ENCODE results near the gene VIT.

DNA sequence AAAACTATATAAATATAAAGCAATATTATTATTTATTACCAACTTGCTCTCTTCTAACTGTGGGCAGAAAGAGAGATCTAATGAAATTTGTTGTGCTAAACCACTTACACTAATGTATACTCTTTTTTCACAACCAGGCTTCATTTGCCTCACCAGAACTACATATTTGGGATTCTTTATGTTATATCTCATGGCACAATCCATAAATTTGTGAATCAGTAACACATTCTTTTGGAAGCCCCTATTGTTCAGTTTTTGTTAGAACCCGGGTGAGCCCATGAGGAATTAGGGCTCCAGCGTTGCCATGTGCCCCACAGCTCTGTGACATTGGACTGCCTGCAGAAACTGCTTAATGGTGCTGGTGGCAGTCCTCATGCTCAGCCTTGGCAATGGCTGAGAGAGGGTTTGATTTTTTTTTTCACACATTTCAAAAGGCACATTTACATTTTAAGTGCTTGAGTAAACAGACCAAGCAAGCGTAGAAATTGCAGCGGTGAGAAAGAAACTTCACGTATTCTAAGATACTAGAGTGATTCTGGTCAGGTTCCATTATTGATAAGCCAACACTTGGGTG is 15.3 kb downstream of the VIT start:
- no peak for TF ChIP-seq CTCF (IDR thresholded peaks at IDR 0.05)
- no peak for TF ChIP-seq POLR2AphosphoS5 (IDR thresholded peaks at IDR 0.05; ENCODE audit: insufficient read depth in 1 of 2, low read depth in 1 of 2)
